Hepatocyte (in vitro differentiated cells): ENCODE results near the gene SBNO2. TPM values are rescaled to one million over a fixed set of nuclear protein-coding genes. Genes with fewer than 3 reads are reported as not detected.

Source experiments
- DNase-seq: peaks from one replicate; pipeline ENCODE4 v3.0.0-alpha.2; 2016; ENCODE audit warnings: low spot score
- H2AFZ ChIP-seq: fragments of 200-600 bp; sonication (generic); 2 replicates; pipeline ENCODE4 v1.6.0; 2016; ENCODE audit warnings: antibody characterized with exemption, mild to moderate bottlenecking
- H3K27ac ChIP-seq: fragments of 200-600 bp; sonication (generic); 2 replicates; pipeline ENCODE4 v1.5.1; 2016; ENCODE audit warnings: mild to moderate bottlenecking
- H3K27me3 ChIP-seq: fragments of 200-600 bp; sonication (generic); 2 replicates; pipeline ENCODE4 v1.6.1; 2016
- H3K36me3 ChIP-seq: fragments of 200-600 bp; sonication (generic); replicated peaks from 2 replicates; pipeline ENCODE4 v1.5.1; 2016; ENCODE audit warnings: low read depth; ENCODE audit not compliant: insufficient read depth
- H3K4me1 ChIP-seq: fragments of 200-600 bp; sonication (generic); 2 replicates; pipeline ENCODE4 v1.5.1; 2016; ENCODE audit warnings: mild to moderate bottlenecking, moderate library complexity; ENCODE audit not compliant: insufficient read depth
- H3K4me2 ChIP-seq: fragments of 200-600 bp; sonication (generic); 2 replicates; pipeline ENCODE4 v1.6.0; 2016
- H3K4me3 ChIP-seq: fragments of 200-600 bp; sonication (generic); 2 replicates; pipeline ENCODE4 v1.5.1; 2016; ENCODE audit warnings: mild to moderate bottlenecking
- H3K79me2 ChIP-seq: fragments of 200-600 bp; sonication (generic); 2 replicates; pipeline ENCODE4 v1.6.0; 2017; ENCODE audit warnings: mild to moderate bottlenecking
- H3K9me2 ChIP-seq: fragments of 200-600 bp; sonication (generic); replicated peaks from 2 replicates; pipeline ENCODE4 v1.6.0; 2017; ENCODE audit warnings: mild to moderate bottlenecking; ENCODE audit not compliant: insufficient read depth
- H3K9me3 ChIP-seq: fragments of 200-600 bp; sonication (generic); 2 replicates; pipeline ENCODE4 v1.5.1; 2016; ENCODE audit warnings: low read depth, mild to moderate bottlenecking
- H4K20me1 ChIP-seq: fragments of 200-600 bp; sonication (generic); 2 replicates; pipeline ENCODE4 v1.6.0; 2016; ENCODE audit warnings: mild to moderate bottlenecking; ENCODE audit not compliant: insufficient read depth, poor library complexity, severe bottlenecking
- CTCF ChIP-seq: fragments of 200-600 bp; sonication (generic); IDR thresholded peaks from 2 replicates; pipeline ENCODE4 v1.5.1; 2016; ENCODE audit warnings: antibody characterized with exemption, mild to moderate bottlenecking; ENCODE audit not compliant: poor library complexity
- EZH2 ChIP-seq: fragments of 200-600 bp; sonication (generic); IDR thresholded peaks from 2 replicates; pipeline ENCODE4 v1.6.1; 2016; ENCODE audit warnings: antibody characterized with exemption, mild to moderate bottlenecking, borderline replicate concordance
- EZH2phosphoT487 ChIP-seq: fragments of 200-600 bp; sonication (generic); IDR thresholded peaks from one replicate; pipeline ENCODE4 v1.6.1; 2018; ENCODE audit warnings: antibody characterized with exemption, mild to moderate bottlenecking, low read depth, moderate library complexity; ENCODE audit not compliant: unreplicated experiment, severe bottlenecking
- WGBS: methylation state at CpG from one replicate; pipeline ENCODE4 v1.1.6; 2016; ENCODE audit warnings: low lambda C conversion rate; ENCODE audit errors: missing lambda C conversion rate; 5-methylcytosine and 5-hydroxymethylcytosine counted together
- polyA plus RNA-seq: library from polyadenylated mRNA; unstranded; fragments of >200 nt; fragmentation: Nextera tagmentation; extraction: Ambion mirVana; gene quantifications from 2 replicates; pipeline ENCODE4 v1.2.1, GENCODE V29; 2016
- total RNA-seq: library from RNA; depleted of rRNA; stranded (reverse); fragments of >200 nt; gene quantifications from 2 replicates; pipeline ENCODE4 v1.2.3, GENCODE V29; 2014

Gene SBNO2
- total and polyA plus RNA-seq, 2 experiments from 2014 or later = 12.7 to 15.6 TPM

DNA sequence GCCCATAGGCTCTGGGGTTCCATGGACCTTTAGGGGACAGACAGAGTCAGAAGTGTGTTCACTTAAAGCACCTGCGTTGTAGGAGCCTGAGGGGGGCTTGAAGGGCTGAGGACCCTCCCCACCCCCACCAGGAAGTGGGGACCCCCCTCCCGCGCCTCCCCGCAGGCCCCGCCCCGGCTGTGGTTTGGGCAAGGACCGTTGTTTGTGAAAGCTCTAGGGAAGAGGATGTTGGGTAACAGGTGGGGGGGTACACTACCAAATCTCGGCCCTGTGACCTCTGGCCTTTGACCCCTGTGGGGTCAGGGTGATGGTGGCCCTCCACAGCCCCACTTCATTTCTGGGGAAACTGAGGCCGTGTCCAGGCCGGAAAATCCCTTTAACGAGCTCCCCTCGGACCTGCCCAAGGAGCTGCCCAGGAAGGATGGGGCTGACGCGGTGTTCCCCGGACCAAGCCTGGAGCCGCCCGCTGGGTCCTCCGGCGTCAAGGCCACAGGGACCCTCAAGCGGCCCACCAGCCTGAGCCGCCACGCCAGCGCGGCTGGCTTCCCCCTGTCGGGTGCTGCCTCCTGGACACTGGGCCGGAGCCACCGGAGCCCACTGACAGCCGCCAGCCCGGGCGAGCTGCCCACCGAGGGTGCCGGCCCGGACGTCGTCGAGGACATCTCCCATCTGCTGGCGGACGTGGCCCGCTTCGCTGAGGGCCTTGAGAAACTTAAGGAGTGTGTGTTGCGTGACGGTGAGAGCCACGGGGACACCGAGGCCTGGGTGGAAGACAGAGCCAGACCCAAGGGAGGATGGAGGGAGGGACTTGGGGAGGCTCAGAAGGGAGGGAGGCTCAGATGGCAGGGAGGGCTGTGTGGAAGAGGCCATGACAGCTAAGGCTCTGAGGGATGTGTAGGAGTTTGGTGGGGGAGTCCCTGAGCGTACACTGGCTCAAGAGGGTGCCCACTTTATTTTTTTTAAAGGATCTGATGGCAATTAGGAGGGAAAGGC is 105.8 kb downstream of the SBNO2 start:
- Histone ChIP-seq H3K9me2 (no peaks in the 10 kb centered on the region), H3K4me2 (no peak overlapping the region), H3K27ac (no peak overlapping the region), H3K4me1 (peaks cover 28% of the 10 kb centered on the region), H2AFZ (no peak overlapping the region), H3K27me3 (peaks cover 50% of the 10 kb centered on the region), H3K9me3 (no peaks in the 10 kb centered on the region), H4K20me1 (no peaks in the 10 kb centered on the region), H3K79me2 (no peaks in the 10 kb centered on the region), H3K4me3 (no peak overlapping the region), H3K36me3 (no peaks in the 10 kb centered on the region)
- TF ChIP-seq EZH2phosphoT487 (no peak), EZH2 (no peak), CTCF (no peak)
- no peak for DNase-seq
- WGBS = 94% methylated on average over 39 of the region's 45 CpGs

- TF ChIP-seq EZH2phosphoT487 = no peak
- TF ChIP-seq EZH2 = no peak
- TF ChIP-seq CTCF = no peak
- peaks cover 50% of the 10 kb centered on the region for H3K27me3 ChIP-seq
- no peaks in the 10 kb centered on the region for H3K79me2 ChIP-seq
- 21% methylated on average over 27 of the region's 38 CpGs for WGBS
- H3K4me1 ChIP-seq = peaks cover 28% of the 10 kb centered on the region
- H3K4me3 ChIP-seq = no peak overlapping the region
- H2AFZ ChIP-seq = no peak overlapping the region
- no peaks in the 10 kb centered on the region for H3K9me2 ChIP-seq
- H4K20me1 ChIP-seq = no peaks in the 10 kb centered on the region
- no peaks in the 10 kb centered on the region for H3K36me3 ChIP-seq
- no peaks in the 10 kb centered on the region for H3K9me3 ChIP-seq
- no peak for DNase-seq
- H3K27ac ChIP-seq = no peak overlapping the region
- peak overlapping the region; percentile 93 for H3K4me2 ChIP-seq
Observed at GRCh38 chr19:1067341-1067957, 106.6 kb downstream of the SBNO2 start.

DNA sequence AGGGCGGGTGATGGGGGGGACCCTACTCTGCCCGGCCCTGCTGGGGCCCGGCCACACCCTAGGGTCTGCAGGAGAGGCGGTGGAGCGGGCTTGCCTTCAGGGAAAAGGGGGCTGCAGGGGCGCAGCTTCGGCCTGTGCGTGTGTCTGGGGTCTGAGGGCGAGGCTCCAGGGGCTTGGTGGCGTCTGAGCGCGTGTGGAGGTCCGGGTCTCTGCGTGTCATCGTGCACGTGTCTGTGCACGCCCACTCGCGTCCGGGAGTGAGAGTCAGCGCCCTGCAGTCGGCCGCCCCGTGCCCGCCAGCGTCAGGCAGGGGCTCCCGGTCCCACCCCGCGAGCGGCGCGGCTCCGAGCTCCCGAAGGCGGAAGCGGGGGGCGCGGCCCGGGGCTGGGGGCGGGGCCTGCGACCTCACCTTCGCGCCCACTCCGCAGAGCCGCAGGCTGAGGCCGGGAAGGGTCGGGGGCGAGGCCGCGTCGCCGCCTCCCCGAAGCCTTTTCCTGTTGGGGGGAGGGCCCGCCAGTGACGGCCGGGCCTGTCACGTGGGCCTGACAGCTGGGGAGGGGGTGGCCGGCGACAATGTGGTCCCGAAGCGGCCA is 107.2 kb downstream of the SBNO2 start, which contains the start of gene ARHGAP45:
ARHGAP45 (plus strand) TSS at position 420 of the 593 bp plus-strand sequence. CDS start 239 bp downstream, outside the sequence.
- no peaks in the 10 kb centered on the region for H3K9me2 ChIP-seq
- peak within 1 kb of the TSS; percentile 93 for H3K4me2 ChIP-seq
- no peaks in the 10 kb centered on the region for H3K36me3 ChIP-seq
- no peaks in the 10 kb centered on the region for H4K20me1 ChIP-seq
- peaks cover 28% of the 10 kb centered on the region for H3K4me1 ChIP-seq
- TF ChIP-seq EZH2phosphoT487 (no peak), EZH2 (no peak), CTCF (no peak)
- H2AFZ ChIP-seq = no peak within 1 kb of the TSS
- 10% methylated on average over 36 of the region's 61 CpGs for WGBS
- H3K27me3 ChIP-seq = peaks cover 45% of the 10 kb centered on the region
- peak within 1 kb of the TSS; percentile 86 for H3K27ac ChIP-seq
- H3K9me3 ChIP-seq = no peaks in the 10 kb centered on the region
- H3K4me3 ChIP-seq = no peak within 1 kb of the TSS
- H3K79me2 ChIP-seq = no peaks in the 10 kb centered on the region
- peak; percentile 63 for DNase-seq
